ENCODE measurements around the gene ABCA12.
"Not testable (repeated sequence)": the region's sequence is repeated elsewhere in the genome, so short reads cannot be mapped to it uniquely, and the experiment has no call there.

- not testable (repeated sequence) for TF ChIP-seq CTCF (IDR thresholded peaks at IDR 0.05; ENCODE audit: low read depth, low read length); EZH2phosphoT487 (IDR thresholded peaks at IDR 0.05; ENCODE audit: low read depth)
These were observed 28.1 kb upstream of the ABCA12 start for GRCh38 chr2:215166505-215166904.
